A549 (cell line): ENCODE data around the gene ZNF570. TPM values are rescaled to one million over a fixed set of nuclear protein-coding genes. Genes with fewer than 3 reads are reported as not detected.

Source experiments
- CBX8 ChIP-seq: fragments of 200-600 bp; sonication (generic); IDR thresholded peaks from 2 replicates; pipeline ENCODE4 v1.6.1; 2016
- CEBPB ChIP-seq, 2 experiments: fragments of >200 bp in 1 of 2; sonication (Bioruptor Twin) in 1 of 2; formaldehyde crosslinking in 1 of 2; IDR thresholded peaks; 2 replicates each; pipeline ENCODE4 v1.6.1; 2012 to 2016
- E2F6 ChIP-seq: IDR thresholded peaks from 2 replicates; pipeline ENCODE4 v1.6.1; 2012; ENCODE audit warnings: low read depth, borderline replicate concordance
- FOSB ChIP-seq: fragments of 250-450 bp; sonication (Bioruptor Pico); IDR thresholded peaks from 2 replicates; pipeline ENCODE4 v1.5.0; 2020; ENCODE audit warnings: mild to moderate bottlenecking, moderate library complexity
- FOSL2 ChIP-seq, 2 experiments: fragments of 450-650 bp in 1 of 2; fragments of >200 bp in 1 of 2; sonication (Bioruptor Twin) in 1 of 2; formaldehyde crosslinking; IDR thresholded peaks; 2 replicates each; pipeline versions ENCODE4 v1.5.0 to v1.6.1; 2016 to 2020; ENCODE audit warnings: mild to moderate bottlenecking in 1 of 2, moderate library complexity in 1 of 2
- FOXS1 ChIP-seq: fragments of 250-450 bp; sonication (Bioruptor Pico); IDR thresholded peaks from 2 replicates; pipeline ENCODE4 v1.5.0; 2020; ENCODE audit warnings: mild to moderate bottlenecking, moderate library complexity
- HDAC2 ChIP-seq: fragments of 200-600 bp; sonication (generic); IDR thresholded peaks from 2 replicates; pipeline ENCODE4 v1.6.1; 2016
- HEYL ChIP-seq: fragments of 250-450 bp; sonication (Bioruptor Pico); IDR thresholded peaks from 2 replicates; pipeline ENCODE4 v1.8.0; 2021; ENCODE audit warnings: mild to moderate bottlenecking, moderate library complexity
- HOXA7 ChIP-seq: fragments of 250-450 bp; sonication (Bioruptor Pico); IDR thresholded peaks from 2 replicates; pipeline ENCODE4 v1.5.0; 2020; ENCODE audit warnings: mild to moderate bottlenecking, moderate library complexity
- HOXB5 ChIP-seq: fragments of 250-450 bp; sonication (Bioruptor Pico); IDR thresholded peaks from 2 replicates; pipeline ENCODE4 v1.5.0; 2020; ENCODE audit warnings: mild to moderate bottlenecking, moderate library complexity
- KDM1A ChIP-seq: fragments of 200-600 bp; sonication (generic); IDR thresholded peaks from 2 replicates; pipeline ENCODE4 v1.6.1; 2016; ENCODE audit warnings: low read depth, mild to moderate bottlenecking
- KDM5A ChIP-seq: fragments of 200-600 bp; sonication (generic); IDR thresholded peaks from 2 replicates; pipeline ENCODE4 v1.6.1; 2016; ENCODE audit warnings: antibody characterized with exemption, mild to moderate bottlenecking
- MAZ ChIP-seq: fragments of 150-350 bp; IDR thresholded peaks from 2 replicates; pipeline ENCODE4 v1.6.1; 2014; ENCODE audit warnings: antibody characterized with exemption, low read depth, low read length, borderline replicate concordance
- NR3C1 ChIP-seq: fragments of >200 bp; sonication (Bioruptor Twin); formaldehyde crosslinking; IDR thresholded peaks from 3 replicates; pipeline ENCODE4 v1.6.1; 2017
- PBX3 ChIP-seq: IDR thresholded peaks from 2 replicates; pipeline ENCODE4 v1.6.1; 2012
- PHF8 ChIP-seq: fragments of 200-600 bp; sonication (generic); IDR thresholded peaks from 2 replicates; pipeline ENCODE4 v1.6.1; 2016; ENCODE audit warnings: low read depth, mild to moderate bottlenecking, antibody characterized with exemption, moderate library complexity, borderline replicate concordance
- POLR2A ChIP-seq: IDR thresholded peaks from 2 replicates; pipeline ENCODE4 v1.6.1; 2012; ENCODE audit warnings: mild to moderate bottlenecking, low read length
- RFX5 ChIP-seq: fragments of 450-650 bp; IDR thresholded peaks from 2 replicates; pipeline ENCODE4 v1.7.1; 2014; ENCODE audit warnings: antibody characterized with exemption, mild to moderate bottlenecking, moderate library complexity
- TP53 ChIP-seq: fragments of 250-450 bp; sonication (Bioruptor Pico); IDR thresholded peaks from 2 replicates; pipeline ENCODE4 v1.5.0; 2021; ENCODE audit warnings: mild to moderate bottlenecking, moderate library complexity
- ZC3H11A ChIP-seq: fragments of 450-650 bp; IDR thresholded peaks from 2 replicates; pipeline ENCODE4 v1.6.1; 2014; ENCODE audit warnings: antibody characterized with exemption, mild to moderate bottlenecking
- ZSCAN20 ChIP-seq: fragments of 250-450 bp; sonication (Bioruptor Pico); IDR thresholded peaks from 2 replicates; pipeline ENCODE4 v1.8.0; 2022; ENCODE audit warnings: mild to moderate bottlenecking, moderate library complexity
- polyA plus RNA-seq, 4 experiments: library from polyadenylated mRNA; depleted of rRNA in 3 of 4; stranded (reverse); fragments of >200 nt; fragmentation: RNase III in 1 of 4; extraction: RNeasy Plus Mini Kit Qiagen cat#74134 plus additional on column Dnase treatment in 1 of 4; gene quantifications; 2 replicates in 3 of 4; 3 replicates in 1 of 4; pipeline ENCODE4 v1.2.3, GENCODE V29; 2011 to 2017
- TF ChIP-seq, protein P1 (sequence below): fragments of >200 bp; sonication (Bioruptor Twin); formaldehyde crosslinking; IDR thresholded peaks from 3 replicates; pipeline ENCODE4 v1.6.1; 2016
- TF ChIP-seq, protein P2 (sequence below): IDR thresholded peaks from 2 replicates; pipeline ENCODE4 v1.6.1; 2012
- TF ChIP-seq, protein P3 (sequence below): fragments of 150-350 bp; IDR thresholded peaks from 2 replicates; pipeline ENCODE4 v1.6.1; 2014; ENCODE audit warnings: low read depth, mild to moderate bottlenecking, low read length
- TF ChIP-seq, protein P4 (sequence below): fragments of 450-650 bp; IDR thresholded peaks from 2 replicates; pipeline ENCODE4 v1.6.1; 2014; ENCODE audit warnings: antibody characterized with exemption
- TF ChIP-seq, protein P5 (sequence below): fragments of >200 bp; sonication (Bioruptor Twin); formaldehyde crosslinking; IDR thresholded peaks from 2 replicates; pipeline ENCODE4 v1.6.1; 2016

The ZNF570 gene
- polyA plus RNA-seq, 2 of the 4 experiments (the other 2 are of a cell fraction): 3.7 to 7.9 TPM

- TF ChIP-seq, protein P1, sequence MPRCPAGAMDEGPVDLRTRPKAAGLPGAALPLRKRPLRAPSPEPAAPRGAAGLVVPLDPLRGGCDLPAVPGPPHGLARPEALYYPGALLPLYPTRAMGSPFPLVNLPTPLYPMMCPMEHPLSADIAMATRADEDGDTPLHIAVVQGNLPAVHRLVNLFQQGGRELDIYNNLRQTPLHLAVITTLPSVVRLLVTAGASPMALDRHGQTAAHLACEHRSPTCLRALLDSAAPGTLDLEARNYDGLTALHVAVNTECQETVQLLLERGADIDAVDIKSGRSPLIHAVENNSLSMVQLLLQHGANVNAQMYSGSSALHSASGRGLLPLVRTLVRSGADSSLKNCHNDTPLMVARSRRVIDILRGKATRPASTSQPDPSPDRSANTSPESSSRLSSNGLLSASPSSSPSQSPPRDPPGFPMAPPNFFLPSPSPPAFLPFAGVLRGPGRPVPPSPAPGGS: no peak
- TF ChIP-seq, protein P2, sequence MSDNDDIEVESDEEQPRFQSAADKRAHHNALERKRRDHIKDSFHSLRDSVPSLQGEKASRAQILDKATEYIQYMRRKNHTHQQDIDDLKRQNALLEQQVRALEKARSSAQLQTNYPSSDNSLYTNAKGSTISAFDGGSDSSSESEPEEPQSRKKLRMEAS: peak; percentile 83
- TF ChIP-seq FOSB (no peak), KDM5A (no peak), ZC3H11A (no peak), RFX5 (peak; percentile 51; the same call in 1 of the 2 replicates), PHF8 (peak; percentile 40; the same call in 1 of the 2 replicates), CBX8 (no peak), NR3C1 (no peak), HDAC2 (no peak), TP53 (CRISPR knock-in tag) (no peak), E2F6 (peak; percentile 76), KDM1A (no peak), FOSL2 (IDR thresholded peaks at IDR 0.05) (no peak), FOSL2 (CRISPR knock-in tag; IDR thresholded peaks at IDR 0.05) (peak; percentile 10; the same call in 1 of the 2 replicates), FOXS1 (CRISPR knock-in tag) (0 out of 2 replicates have a peak, but pooled peaks have one; percentile 23), HOXA7 (no peak), HOXB5 (CRISPR knock-in tag) (no peak), POLR2A (peak; percentile 49), ZSCAN20 (CRISPR knock-in tag) (no peak), HEYL (CRISPR knock-in tag) (no peak), MAZ (peak; percentile 53; the same call in 1 of the 2 replicates), PBX3 (0 out of 2 replicates have a peak, but pooled peaks have one; percentile 46), CEBPB (IDR thresholded peaks at IDR 0.05) (no peak)
- TF ChIP-seq, protein P3, sequence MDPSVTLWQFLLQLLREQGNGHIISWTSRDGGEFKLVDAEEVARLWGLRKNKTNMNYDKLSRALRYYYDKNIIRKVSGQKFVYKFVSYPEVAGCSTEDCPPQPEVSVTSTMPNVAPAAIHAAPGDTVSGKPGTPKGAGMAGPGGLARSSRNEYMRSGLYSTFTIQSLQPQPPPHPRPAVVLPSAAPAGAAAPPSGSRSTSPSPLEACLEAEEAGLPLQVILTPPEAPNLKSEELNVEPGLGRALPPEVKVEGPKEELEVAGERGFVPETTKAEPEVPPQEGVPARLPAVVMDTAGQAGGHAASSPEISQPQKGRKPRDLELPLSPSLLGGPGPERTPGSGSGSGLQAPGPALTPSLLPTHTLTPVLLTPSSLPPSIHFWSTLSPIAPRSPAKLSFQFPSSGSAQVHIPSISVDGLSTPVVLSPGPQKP: no peak
- TF ChIP-seq, protein P4, sequence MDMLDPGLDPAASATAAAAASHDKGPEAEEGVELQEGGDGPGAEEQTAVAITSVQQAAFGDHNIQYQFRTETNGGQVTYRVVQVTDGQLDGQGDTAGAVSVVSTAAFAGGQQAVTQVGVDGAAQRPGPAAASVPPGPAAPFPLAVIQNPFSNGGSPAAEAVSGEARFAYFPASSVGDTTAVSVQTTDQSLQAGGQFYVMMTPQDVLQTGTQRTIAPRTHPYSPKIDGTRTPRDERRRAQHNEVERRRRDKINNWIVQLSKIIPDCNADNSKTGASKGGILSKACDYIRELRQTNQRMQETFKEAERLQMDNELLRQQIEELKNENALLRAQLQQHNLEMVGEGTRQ: no peak
- TF ChIP-seq, protein P5, sequence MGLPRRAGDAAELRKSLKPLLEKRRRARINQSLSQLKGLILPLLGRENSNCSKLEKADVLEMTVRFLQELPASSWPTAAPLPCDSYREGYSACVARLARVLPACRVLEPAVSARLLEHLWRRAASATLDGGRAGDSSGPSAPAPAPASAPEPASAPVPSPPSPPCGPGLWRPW: no peak
Observed at GRCh38 chr19:37468961-37469777, at the start of gene ZNF570 (continued).
